ENCODE measurements around the gene POTEH. TPM values are rescaled to one million over a fixed set of nuclear protein-coding genes. Genes with fewer than 3 reads are reported as not detected.
"Not testable (repeated sequence)": the region's sequence is repeated elsewhere in the genome, so short reads cannot be mapped to it uniquely, and the experiment has no call there.

Gene POTEH
- total and polyA plus RNA-seq, 2 donors (not counting 1 experiment from before 2014, with no cell fraction given), result 0.24 TPM; not detected in 1

DNA sequence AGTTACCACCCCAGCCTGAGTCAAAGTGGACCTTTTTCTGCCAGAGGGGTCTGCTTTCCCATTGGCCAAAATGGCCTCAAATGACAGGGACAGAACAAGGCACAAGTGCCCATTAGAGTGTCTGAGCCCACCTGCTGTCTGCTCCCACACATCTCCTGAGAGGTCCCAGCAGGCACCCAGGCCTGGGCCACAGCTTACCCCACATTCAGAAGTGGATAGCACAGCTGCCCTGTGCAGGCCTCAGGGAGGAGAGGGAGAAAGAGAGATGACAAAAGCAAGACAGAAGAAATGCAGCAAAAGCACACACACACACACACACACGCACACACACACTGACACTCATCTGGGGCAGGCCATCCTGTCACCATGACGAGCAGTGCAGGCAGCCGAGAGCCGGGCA is 4.2 kb upstream of the POTEH start:
- H3K9me3 Mint-ChIP-seq (ENCODE audit: insufficient read depth); H3K36me3 ChIP-seq (replicated peaks in 1 of 2; ENCODE audit: control extremely low read depth in 1 of 2, control insufficient read depth in 1 of 2, extremely low read depth in 1 of 2, insufficient read depth in 2 of 2, low read length in 1 of 2); H3K27ac Mint-ChIP-seq; H3K27me3 Mint-ChIP-seq; ATAC-seq (ENCODE audit: low read depth); H3K27ac ChIP-seq (ENCODE audit: low read length in 2 of 2); POLR2A ChIA-PET; H3K4me3 Mint-ChIP-seq; H4K20me1 ChIP-seq (ENCODE audit: control insufficient read depth, insufficient read depth, low read length, poor library complexity, severe bottlenecking); H3K4me1 ChIP-seq (ENCODE audit: control insufficient read depth in 2 of 2, insufficient read depth in 2 of 2, low read length in 2 of 2); H3K9ac ChIP-seq (ENCODE audit: low read length); H3K4me3 ChIP-seq (ENCODE audit: control extremely low read depth in 1 of 5, extremely low read depth in 1 of 5, insufficient read depth in 1 of 5, low read depth in 2 of 5, low read length in 4 of 5); intact Hi-C loops (cut with micrococcal nuclease); CTCF ChIA-PET; H3K4me2 ChIP-seq (replicated peaks; ENCODE audit: low read depth, low read length, poor library complexity, severe bottlenecking); H3K27me3 ChIP-seq (replicated peaks in 1 of 4; ENCODE audit: control extremely low read depth in 1 of 4, control insufficient read depth in 3 of 4, insufficient read depth in 4 of 4, low read length in 3 of 4); H3K9me3 ChIP-seq (ENCODE audit: control extremely low read depth in 1 of 3, control insufficient read depth in 2 of 3, insufficient read depth in 1 of 3, low read length in 2 of 3); DNase-seq; H2AFZ ChIP-seq (ENCODE audit: insufficient read depth, low read depth, low read length, poor library complexity, severe bottlenecking); H3K79me2 ChIP-seq (ENCODE audit: control insufficient read depth, insufficient read depth, low read length); H3K4me1 Mint-ChIP-seq: not testable (repeated sequence)
- WGBS (ENCODE audit: insufficient coverage), result no CpG with 5 or more reads among the region's 4 CpGs

DNA sequence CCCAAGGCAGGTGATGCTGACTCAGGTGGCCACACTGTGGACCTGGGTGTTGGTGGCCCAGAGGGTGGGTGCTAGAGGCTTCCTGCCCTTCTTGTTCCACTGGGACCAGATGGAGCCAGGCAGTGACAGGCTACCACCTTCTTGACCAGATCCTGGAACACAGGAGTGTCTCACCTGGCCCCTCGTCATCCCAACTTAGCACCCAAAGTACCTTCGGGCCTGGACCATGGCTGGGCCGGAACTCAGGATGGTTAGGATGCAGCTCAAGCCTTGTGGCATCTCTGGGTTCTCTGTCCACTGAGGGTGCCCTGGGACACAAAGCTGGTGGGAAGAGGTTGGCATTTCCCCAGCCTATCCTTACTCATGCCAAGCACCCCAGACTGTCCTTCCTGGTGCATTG is 2.7 kb upstream of the POTEH start:
- H3K36me3 ChIP-seq (replicated peaks in 1 of 2; ENCODE audit: control extremely low read depth in 1 of 2, control insufficient read depth in 1 of 2, extremely low read depth in 1 of 2, insufficient read depth in 2 of 2, low read length in 1 of 2); CTCF ChIA-PET; H2AFZ ChIP-seq (ENCODE audit: insufficient read depth, low read depth, low read length, poor library complexity, severe bottlenecking); H3K27ac ChIP-seq (ENCODE audit: low read length in 2 of 2); H3K79me2 ChIP-seq (ENCODE audit: control insufficient read depth, insufficient read depth, low read length); POLR2A ChIA-PET; H3K4me2 ChIP-seq (replicated peaks; ENCODE audit: low read depth, low read length, poor library complexity, severe bottlenecking); H3K4me1 ChIP-seq (ENCODE audit: control insufficient read depth in 2 of 2, insufficient read depth in 2 of 2, low read length in 2 of 2); H3K27ac Mint-ChIP-seq; H4K20me1 ChIP-seq (ENCODE audit: control insufficient read depth, insufficient read depth, low read length, poor library complexity, severe bottlenecking); H3K27me3 Mint-ChIP-seq; H3K9me3 Mint-ChIP-seq (ENCODE audit: insufficient read depth); ATAC-seq (ENCODE audit: low read depth); intact Hi-C loops (cut with micrococcal nuclease); H3K4me3 ChIP-seq (ENCODE audit: control extremely low read depth in 1 of 5, extremely low read depth in 1 of 5, insufficient read depth in 1 of 5, low read depth in 2 of 5, low read length in 4 of 5); H3K9ac ChIP-seq (ENCODE audit: low read length); H3K9me3 ChIP-seq (ENCODE audit: control extremely low read depth in 1 of 3, control insufficient read depth in 2 of 3, insufficient read depth in 1 of 3, low read length in 2 of 3); H3K4me1 Mint-ChIP-seq; H3K4me3 Mint-ChIP-seq; DNase-seq; H3K27me3 ChIP-seq (replicated peaks in 1 of 4; ENCODE audit: control extremely low read depth in 1 of 4, control insufficient read depth in 3 of 4, insufficient read depth in 4 of 4, low read length in 3 of 4): not testable (repeated sequence)
- no CpG with 5 or more reads among the region's 3 CpGs for WGBS (ENCODE audit: insufficient coverage)

DNA sequence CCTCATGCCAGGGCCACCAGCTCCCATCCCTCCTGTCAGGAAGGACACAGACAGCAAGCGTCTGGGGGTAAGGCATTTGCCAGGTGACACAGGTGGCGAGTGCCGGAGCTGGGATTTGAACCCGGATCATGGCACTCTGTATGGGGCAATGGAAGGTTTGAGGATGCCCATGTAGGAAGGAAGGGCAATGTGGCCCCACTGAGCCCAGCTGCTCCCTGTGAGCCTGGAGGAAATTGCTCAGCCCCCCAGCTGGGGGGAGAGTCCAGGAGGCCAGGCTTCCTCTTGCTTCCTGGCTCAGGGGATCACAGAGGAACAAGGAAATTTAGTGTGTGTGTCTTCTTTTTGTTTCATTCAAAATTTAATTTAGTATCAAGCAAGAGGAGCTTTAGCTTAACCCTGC is 2.1 kb upstream of the POTEH start:
- H3K79me2 ChIP-seq (ENCODE audit: control insufficient read depth, insufficient read depth, low read length); H3K27me3 ChIP-seq (replicated peaks in 1 of 4; ENCODE audit: control extremely low read depth in 1 of 4, control insufficient read depth in 3 of 4, insufficient read depth in 4 of 4, low read length in 3 of 4); H3K27ac ChIP-seq (ENCODE audit: low read length in 2 of 2); H3K4me1 ChIP-seq (ENCODE audit: control insufficient read depth in 2 of 2, insufficient read depth in 2 of 2, low read length in 2 of 2); intact Hi-C loops (cut with micrococcal nuclease); H4K20me1 ChIP-seq (ENCODE audit: control insufficient read depth, insufficient read depth, low read length, poor library complexity, severe bottlenecking); CTCF ChIA-PET; H3K9me3 ChIP-seq (ENCODE audit: control extremely low read depth in 1 of 3, control insufficient read depth in 2 of 3, insufficient read depth in 1 of 3, low read length in 2 of 3); H3K27ac Mint-ChIP-seq; ATAC-seq (ENCODE audit: low read depth); H3K4me3 Mint-ChIP-seq; POLR2A ChIA-PET; H3K4me1 Mint-ChIP-seq; DNase-seq; H2AFZ ChIP-seq (ENCODE audit: insufficient read depth, low read depth, low read length, poor library complexity, severe bottlenecking); H3K9me3 Mint-ChIP-seq (ENCODE audit: insufficient read depth); H3K9ac ChIP-seq (ENCODE audit: low read length); H3K4me2 ChIP-seq (replicated peaks; ENCODE audit: low read depth, low read length, poor library complexity, severe bottlenecking); H3K4me3 ChIP-seq (ENCODE audit: control extremely low read depth in 1 of 5, extremely low read depth in 1 of 5, insufficient read depth in 1 of 5, low read depth in 2 of 5, low read length in 4 of 5); H3K27me3 Mint-ChIP-seq; H3K36me3 ChIP-seq (replicated peaks in 1 of 2; ENCODE audit: control extremely low read depth in 1 of 2, control insufficient read depth in 1 of 2, extremely low read depth in 1 of 2, insufficient read depth in 2 of 2, low read length in 1 of 2): not testable (repeated sequence)
- WGBS (ENCODE audit: insufficient coverage), result no CpG with 5 or more reads among the region's 4 CpGs

DNA sequence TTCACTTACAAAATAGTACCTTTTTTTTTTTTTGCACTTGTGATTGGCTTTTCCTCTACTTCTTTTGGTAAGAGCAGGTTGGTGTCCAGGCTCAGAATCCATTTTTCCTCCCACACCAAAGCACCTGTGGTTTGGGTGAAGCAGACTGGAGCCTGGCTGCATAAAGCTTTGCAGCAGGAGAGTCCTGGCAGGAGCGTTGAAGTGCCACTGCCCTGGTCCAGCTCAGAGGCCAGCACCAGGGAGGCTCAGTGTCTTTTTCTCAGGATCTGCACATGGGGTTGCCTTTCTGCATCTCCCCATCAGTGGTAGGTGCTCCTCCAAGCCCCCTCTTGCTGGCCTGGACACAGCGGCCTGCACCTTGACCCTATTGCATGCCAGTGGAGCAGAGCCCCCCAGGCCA is 1.7 kb upstream of the POTEH start:
- H3K9me3 ChIP-seq (ENCODE audit: control extremely low read depth in 1 of 3, control insufficient read depth in 2 of 3, insufficient read depth in 1 of 3, low read length in 2 of 3); H3K27ac Mint-ChIP-seq; H3K27ac ChIP-seq (ENCODE audit: low read length in 2 of 2); H4K20me1 ChIP-seq (ENCODE audit: control insufficient read depth, insufficient read depth, low read length, poor library complexity, severe bottlenecking); H3K4me1 ChIP-seq (ENCODE audit: control insufficient read depth in 2 of 2, insufficient read depth in 2 of 2, low read length in 2 of 2); H3K4me2 ChIP-seq (replicated peaks; ENCODE audit: low read depth, low read length, poor library complexity, severe bottlenecking); H3K4me1 Mint-ChIP-seq; CTCF ChIA-PET; H3K9ac ChIP-seq (ENCODE audit: low read length); H3K36me3 ChIP-seq (replicated peaks in 1 of 2; ENCODE audit: control extremely low read depth in 1 of 2, control insufficient read depth in 1 of 2, extremely low read depth in 1 of 2, insufficient read depth in 2 of 2, low read length in 1 of 2); intact Hi-C loops (cut with micrococcal nuclease); H3K4me3 ChIP-seq (ENCODE audit: control extremely low read depth in 1 of 5, extremely low read depth in 1 of 5, insufficient read depth in 1 of 5, low read depth in 2 of 5, low read length in 4 of 5); H3K4me3 Mint-ChIP-seq; H3K9me3 Mint-ChIP-seq (ENCODE audit: insufficient read depth); ATAC-seq (ENCODE audit: low read depth); H2AFZ ChIP-seq (ENCODE audit: insufficient read depth, low read depth, low read length, poor library complexity, severe bottlenecking); POLR2A ChIA-PET; H3K79me2 ChIP-seq (ENCODE audit: control insufficient read depth, insufficient read depth, low read length); H3K27me3 ChIP-seq (replicated peaks in 1 of 4; ENCODE audit: control extremely low read depth in 1 of 4, control insufficient read depth in 3 of 4, insufficient read depth in 4 of 4, low read length in 3 of 4); H3K27me3 Mint-ChIP-seq; DNase-seq: not testable (repeated sequence)
- WGBS (ENCODE audit: insufficient coverage), result 89% methylated on average over 1 of the region's 2 CpGs

Measured in B cell (primary cell).